GM12892 (cell line): Measurements from ENCODE around the gene CCDC97.

ENCODE experiments used
- DNase-seq: peaks from one replicate; pipeline ENCODE4 v3.0.0; 2011; ENCODE audit not compliant: insufficient read length
- FAIRE-seq: peaks from 2 replicates; lab custom pipeline; 2011; peaks lifted over from hg19 to GRCh38; lab: Jason Lieb, UNC
- POLR2A ChIP-seq: IDR thresholded peaks from 2 replicates; pipeline ENCODE4 v1.6.1; 2011; ENCODE audit warnings: low read depth, low read length, control low read depth
- POLR2AphosphoS5 ChIP-seq: IDR thresholded peaks from 2 replicates; pipeline ENCODE4 v1.6.1; 2011; ENCODE audit warnings: low read depth, low read length, control low read depth
- TAF1 ChIP-seq: IDR thresholded peaks from 2 replicates; pipeline ENCODE4 v1.6.1; 2011; ENCODE audit warnings: low read depth, mild to moderate bottlenecking, control low read depth, low read length, borderline replicate concordance

Gene CCDC97

GRCh38 chr19:41311072-41311471 lies 1.1 kb downstream of the CCDC97 start:
- FAIRE-seq (no peak), DNase-seq (no peak)

GRCh38 chr19:41311613-41312012 lies 1.6 kb downstream of the CCDC97 start:
- DNase-seq (no peak), FAIRE-seq (no peak)
- TF ChIP-seq POLR2A: no peak
- TF ChIP-seq POLR2AphosphoS5: no peak
- no peak for TF ChIP-seq TAF1

More at GRCh38 chr19:41311072-41311471, 1.1 kb downstream of the CCDC97 start:
- TF ChIP-seq POLR2AphosphoS5 (no peak), POLR2A (no peak), TAF1 (no peak)

GRCh38 chr19:41316306-41316920 lies 6.4 kb downstream of the CCDC97 start:
- TF ChIP-seq POLR2AphosphoS5: no peak
- TF ChIP-seq POLR2A: no peak
- no peak for TF ChIP-seq TAF1
- DNase-seq: no peak
- no peak for FAIRE-seq

GRCh38 chr19:41318696-41319499 lies 8.9 kb downstream of the CCDC97 start:
- TF ChIP-seq POLR2A (no peak; the same call in 1 of the 2 replicates), TAF1 (no peak), POLR2AphosphoS5 (peak; percentile 23)
- DNase-seq (no peak), FAIRE-seq (no peak)

GRCh38 chr19:41319500-41320184 lies 9.7 kb downstream of the CCDC97 start:
- DNase-seq (no peak), FAIRE-seq (no peak)
- TF ChIP-seq TAF1 (no peak), POLR2AphosphoS5 (peak; percentile 51), POLR2A (no peak)

- DNase-seq (no peak), FAIRE-seq (no peak)
- no peak for TF ChIP-seq POLR2A
- TF ChIP-seq TAF1: no peak
- TF ChIP-seq POLR2AphosphoS5: no peak
Observed at GRCh38 chr19:41320185-41320518, 10.2 kb downstream of the CCDC97 start.

GRCh38 chr19:41320568-41320967 lies 10.6 kb downstream of the CCDC97 start:
- FAIRE-seq: no peak
- no peak for DNase-seq
- TF ChIP-seq POLR2AphosphoS5: no peak

- no peak for DNase-seq
Observed at GRCh38 chr19:41321204-41321599, 11.2 kb downstream of the CCDC97 start.

GRCh38 chr19:41321600-41322270 lies 11.8 kb downstream of the CCDC97 start:
- DNase-seq (no peak), FAIRE-seq (no peak)
- no peak for TF ChIP-seq POLR2AphosphoS5
- TF ChIP-seq POLR2A: 0 out of 2 replicates have a peak, but pooled peaks have one; percentile 10
- TF ChIP-seq TAF1: no peak

More at GRCh38 chr19:41321204-41321599, 11.2 kb downstream of the CCDC97 start:
- FAIRE-seq: no peak
- TF ChIP-seq POLR2AphosphoS5: no peak
- TF ChIP-seq POLR2A: no peak; the same call in 1 of the 2 replicates
- no peak for TF ChIP-seq TAF1

- no peak for TF ChIP-seq TAF1
- peak; percentile 49; the same call in 1 of the 2 replicates for TF ChIP-seq POLR2AphosphoS5
- DNase-seq (no peak), FAIRE-seq (no peak)
Observed at GRCh38 chr19:41322451-41322850, 12.5 kb downstream of the CCDC97 start.

- FAIRE-seq: no peak
Observed at GRCh38 chr19:41323023-41323422, 13.1 kb downstream of the CCDC97 start.

More at GRCh38 chr19:41323023-41323422, 13.1 kb downstream of the CCDC97 start:
- TF ChIP-seq POLR2AphosphoS5 (no peak; the same call in 1 of the 2 replicates), POLR2A (no peak), TAF1 (no peak)
- no peak for DNase-seq
